ENCODE measurements around the gene RELT. TPM values are rescaled to one million over a fixed set of nuclear protein-coding genes. Genes with fewer than 3 reads are reported as not detected.

RELT gene
- total and polyA plus RNA-seq, 9 donors: 0.38 to 4.7 (median 2.0) TPM

- Histone ChIP-seq H3K27ac (no peak overlapping the region), H3K4me1 (ENCODE audit: insufficient read depth) (no peaks in the 10 kb centered on the region), H3K27me3 (no peaks in the 10 kb centered on the region), H3K9me3 (no peaks in the 10 kb centered on the region), H3K36me3 (no peaks in the 10 kb centered on the region), H3K4me3 (no peak overlapping the region)
- TF ChIP-seq POLR2A (IDR thresholded peaks at IDR 0.05): no peak
- TF ChIP-seq EP300 (IDR thresholded peaks at IDR 0.05): no peak
- no peak for TF ChIP-seq CTCF (IDR thresholded peaks at IDR 0.05)
- intact Hi-C loops (cut with DNase I): no loop called here
- 84 to 87% (median 85%) methylated on average over 6 of the region's 6 CpGs for WGBS, 3 donors
- DNase-seq: no peak
Measured at GRCh38 chr11:73366953-73367352, 9.2 kb upstream of the RELT start.

GRCh38 chr11:73367482-73368024 is 8.6 kb upstream of the RELT start:
- no peak for DNase-seq
- H3K9me3 ChIP-seq: no peaks in the 10 kb centered on the region

GRCh38 chr11:73372375-73372993 is 3.7 kb upstream of the RELT start:
- H3K4me3 ChIP-seq: no peak overlapping the region
- intact Hi-C loops (cut with DNase I): no loop called here
- no peaks in the 10 kb centered on the region for H3K36me3 ChIP-seq
- H3K27me3 ChIP-seq: no peaks in the 10 kb centered on the region
- no peak overlapping the region for H3K27ac ChIP-seq
- H3K4me1 ChIP-seq (ENCODE audit: insufficient read depth): peaks cover 6% of the 10 kb centered on the region
- 45 to 53% (median 51%) methylated on average over 6 of the region's 6 CpGs for WGBS, 3 donors
- no peak for TF ChIP-seq POLR2A (IDR thresholded peaks at IDR 0.05)
- no peak for TF ChIP-seq EP300 (IDR thresholded peaks at IDR 0.05)
- no peak for TF ChIP-seq CTCF (IDR thresholded peaks at IDR 0.05)
- no peak for DNase-seq
- no peaks in the 10 kb centered on the region for H3K9me3 ChIP-seq

More at GRCh38 chr11:73367482-73368024, 8.6 kb upstream of the RELT start:
- Histone ChIP-seq H3K4me3 (no peak overlapping the region), H3K27ac (no peak overlapping the region), H3K4me1 (ENCODE audit: insufficient read depth) (no peaks in the 10 kb centered on the region), H3K27me3 (no peaks in the 10 kb centered on the region), H3K36me3 (no peaks in the 10 kb centered on the region)
- intact Hi-C loops (cut with DNase I): no loop called here
- no peak for TF ChIP-seq EP300 (IDR thresholded peaks at IDR 0.05)
- no peak for TF ChIP-seq CTCF (IDR thresholded peaks at IDR 0.05)
- no peak for TF ChIP-seq POLR2A (IDR thresholded peaks at IDR 0.05)
- WGBS, 3 donors: 64 to 76% (median 75%) methylated on average over 15 to 20 of the region's 20 CpGs

- intact Hi-C loops (cut with DNase I): no loop called here
- Histone ChIP-seq H3K4me1 (ENCODE audit: insufficient read depth) (peaks cover 6% of the 10 kb centered on the region), H3K27me3 (no peaks in the 10 kb centered on the region), H3K36me3 (no peaks in the 10 kb centered on the region), H3K27ac (no peak overlapping the region), H3K4me3 (no peak overlapping the region), H3K9me3 (no peaks in the 10 kb centered on the region)
- no peak for TF ChIP-seq CTCF (IDR thresholded peaks at IDR 0.05)
- no peak for TF ChIP-seq POLR2A (IDR thresholded peaks at IDR 0.05)
- no peak for TF ChIP-seq EP300 (IDR thresholded peaks at IDR 0.05)
- WGBS, 3 donors: 54 to 67% (median 64%) methylated on average over 4 of the region's 4 CpGs
- no peak for DNase-seq
Measured at GRCh38 chr11:73374151-73374550, 2.0 kb upstream of the RELT start.

Data from ovary (tissue), 9 donors.